OCI-LY3 (cell line): Measurements from ENCODE around the gene TLR9.

Source experiments
- H2AFZ ChIP-seq: fragments of 200-600, 300-600 bp; shearing (Covaris generic); 2 replicates; pipeline ENCODE4 v1.6.0; 2014; ENCODE audit warnings: antibody characterized with exemption, low read depth, low read length
- H3K27ac ChIP-seq: fragments of 200-600, 300-600 bp; sonication (generic); 2 replicates; pipeline ENCODE4 v1.5.1; 2014; ENCODE audit warnings: mild to moderate bottlenecking, low read length, moderate library complexity, mixed read lengths
- H3K27me3 ChIP-seq: fragments of 200-600, 300-600 bp; sonication (generic); 2 replicates; pipeline ENCODE4 v1.6.1; 2014; ENCODE audit warnings: low read depth, low read length, mixed read lengths
- H3K36me3 ChIP-seq: fragments of 200-600, 300-600 bp; sonication (generic); replicated peaks from 2 replicates; pipeline ENCODE3; 2014; ENCODE audit warnings: low read depth, low read length, mixed read lengths
- H3K4me1 ChIP-seq: fragments of 300-600, 200-600 bp; sonication (generic); 2 replicates; pipeline ENCODE4 v1.6.1; 2014; ENCODE audit warnings: low read length, mixed read lengths
- H3K4me2 ChIP-seq: fragments of 200-600, 300-600 bp; sonication (generic); 2 replicates; pipeline ENCODE4 v1.6.1; 2014; ENCODE audit warnings: low read length, mixed read lengths
- H3K4me3 ChIP-seq: fragments of 300-600, 200-600 bp; sonication (generic); 2 replicates; pipeline ENCODE4 v1.5.1; 2014; ENCODE audit warnings: antibody characterized with exemption, mild to moderate bottlenecking, low read length, moderate library complexity
- H3K79me2 ChIP-seq: fragments of 300-600, 200-600 bp; shearing (Covaris generic); 2 replicates; pipeline ENCODE4 v1.6.1; 2014; ENCODE audit warnings: mild to moderate bottlenecking, low read length, mixed read lengths
- H3K9ac ChIP-seq: fragments of 300-600, 200-600 bp; shearing (Covaris generic); 2 replicates; pipeline ENCODE4 v1.6.0; 2014; ENCODE audit warnings: mild to moderate bottlenecking, low read length, moderate library complexity
- H3K9me3 ChIP-seq: fragments of 200-600, 300-600 bp; shearing (Covaris generic); 2 replicates; pipeline ENCODE4 v1.6.1; 2014; ENCODE audit warnings: low read length, mixed read lengths; ENCODE audit not compliant: insufficient read depth
- H4K20me1 ChIP-seq: fragments of 200-600, 300-600 bp; sonication (generic); 2 replicates; pipeline ENCODE4 v1.6.1; 2016; ENCODE audit warnings: low read length, mixed read lengths; ENCODE audit not compliant: insufficient read depth
- EZH2phosphoT487 ChIP-seq: fragments of 200-600 bp; shearing (Covaris generic); IDR thresholded peaks from 2 replicates; pipeline ENCODE4 v1.6.1; 2018; ENCODE audit warnings: antibody characterized with exemption, mixed run types, low read depth
- TF ChIP-seq, protein P1 (sequence below): fragments of 200-600, 300-600 bp; sonication (generic); IDR thresholded peaks from 2 replicates; pipeline ENCODE4 v1.5.1; 2014; ENCODE audit warnings: antibody characterized with exemption, low read length, low read depth

The TLR9 gene

DNA sequence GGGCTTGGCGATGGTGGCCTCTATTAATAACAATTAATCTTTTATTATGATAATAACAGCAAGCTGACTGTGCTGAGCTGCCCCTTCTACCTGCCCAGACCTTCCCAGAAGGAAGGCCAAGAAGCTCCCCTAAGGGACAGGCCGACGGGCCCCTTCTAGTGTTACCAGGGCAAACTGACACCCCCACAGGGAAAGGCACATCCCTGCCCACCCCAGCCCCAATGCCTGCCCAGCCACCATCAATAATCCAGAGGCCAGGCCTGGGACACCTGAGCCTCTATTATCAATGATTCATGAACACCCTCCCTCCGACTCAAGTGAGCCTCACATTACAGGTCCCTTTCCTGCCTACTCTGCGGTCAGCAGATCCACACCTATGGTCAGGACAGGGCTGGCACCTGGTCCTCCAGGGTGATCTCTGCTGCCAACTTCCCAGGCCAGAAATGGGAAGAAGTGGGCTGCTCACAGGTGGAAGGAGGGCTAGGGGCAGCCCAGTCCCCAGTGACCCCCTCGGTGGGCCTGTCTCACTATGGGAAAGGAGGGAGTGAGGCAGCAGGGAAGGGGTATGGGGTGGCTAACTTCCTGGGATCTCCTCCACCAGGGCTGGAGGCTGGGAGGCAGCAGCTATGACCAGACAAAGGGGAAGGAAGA, 11.7 kb upstream of the TLR9 start:
- no peak overlapping the region for H3K9ac ChIP-seq
- peaks cover 7% of the 10 kb centered on the region for H3K36me3 ChIP-seq
- no peak overlapping the region for H2AFZ ChIP-seq
- peaks cover 24% of the 10 kb centered on the region for H3K79me2 ChIP-seq
- H3K4me2 ChIP-seq, result no peak overlapping the region
- H3K27ac ChIP-seq, result no peak overlapping the region
- H3K9me3 ChIP-seq, result no peaks in the 10 kb centered on the region
- no peak overlapping the region for H3K4me3 ChIP-seq
- no peaks in the 10 kb centered on the region for H3K27me3 ChIP-seq
- TF ChIP-seq, protein P1, sequence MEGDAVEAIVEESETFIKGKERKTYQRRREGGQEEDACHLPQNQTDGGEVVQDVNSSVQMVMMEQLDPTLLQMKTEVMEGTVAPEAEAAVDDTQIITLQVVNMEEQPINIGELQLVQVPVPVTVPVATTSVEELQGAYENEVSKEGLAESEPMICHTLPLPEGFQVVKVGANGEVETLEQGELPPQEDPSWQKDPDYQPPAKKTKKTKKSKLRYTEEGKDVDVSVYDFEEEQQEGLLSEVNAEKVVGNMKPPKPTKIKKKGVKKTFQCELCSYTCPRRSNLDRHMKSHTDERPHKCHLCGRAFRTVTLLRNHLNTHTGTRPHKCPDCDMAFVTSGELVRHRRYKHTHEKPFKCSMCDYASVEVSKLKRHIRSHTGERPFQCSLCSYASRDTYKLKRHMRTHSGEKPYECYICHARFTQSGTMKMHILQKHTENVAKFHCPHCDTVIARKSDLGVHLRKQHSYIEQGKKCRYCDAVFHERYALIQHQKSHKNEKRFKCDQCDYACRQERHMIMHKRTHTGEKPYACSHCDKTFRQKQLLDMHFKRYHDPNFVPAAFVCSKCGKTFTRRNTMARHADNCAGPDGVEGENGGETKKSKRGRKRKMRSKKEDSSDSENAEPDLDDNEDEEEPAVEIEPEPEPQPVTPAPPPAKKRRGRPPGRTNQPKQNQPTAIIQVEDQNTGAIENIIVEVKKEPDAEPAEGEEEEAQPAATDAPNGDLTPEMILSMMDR, result no peak
- TF ChIP-seq EZH2phosphoT487, result no peak
- peaks cover 25% of the 10 kb centered on the region for H3K4me1 ChIP-seq
- H4K20me1 ChIP-seq, result no peaks in the 10 kb centered on the region

DNA sequence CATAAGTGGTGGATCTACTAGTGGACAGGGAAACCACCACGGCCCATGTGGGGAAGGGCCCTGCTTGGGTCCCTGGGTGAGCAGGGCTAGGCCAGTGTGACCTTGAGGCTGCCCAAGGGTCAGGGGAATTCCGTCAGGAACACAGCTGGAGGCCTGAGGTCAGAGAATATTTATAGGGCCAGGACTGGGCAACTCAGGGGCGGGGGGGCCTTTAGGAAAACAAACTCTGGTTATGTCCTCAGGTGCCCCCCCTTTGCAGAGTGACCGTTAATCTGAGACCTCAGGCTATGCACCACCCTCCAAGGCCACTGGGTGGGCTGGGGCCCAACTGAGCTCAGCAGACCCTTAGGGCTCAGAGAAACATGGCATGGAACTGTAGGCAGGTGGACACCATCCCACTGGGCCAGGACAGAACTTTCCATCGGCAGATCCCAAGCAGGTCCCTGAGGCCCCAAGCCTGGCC, 11.0 kb upstream of the TLR9 start:
- Histone ChIP-seq H2AFZ (no peak overlapping the region), H3K27me3 (no peaks in the 10 kb centered on the region), H3K4me1 (peaks cover 22% of the 10 kb centered on the region), H3K36me3 (peaks cover 7% of the 10 kb centered on the region), H3K9ac (no peak overlapping the region), H3K4me2 (no peak overlapping the region), H3K27ac (no peak overlapping the region), H3K79me2 (peaks cover 24% of the 10 kb centered on the region), H3K9me3 (no peaks in the 10 kb centered on the region), H4K20me1 (no peaks in the 10 kb centered on the region), H3K4me3 (no peak overlapping the region)
- no peak for TF ChIP-seq EZH2phosphoT487
- TF ChIP-seq, protein P1, result no peak

DNA sequence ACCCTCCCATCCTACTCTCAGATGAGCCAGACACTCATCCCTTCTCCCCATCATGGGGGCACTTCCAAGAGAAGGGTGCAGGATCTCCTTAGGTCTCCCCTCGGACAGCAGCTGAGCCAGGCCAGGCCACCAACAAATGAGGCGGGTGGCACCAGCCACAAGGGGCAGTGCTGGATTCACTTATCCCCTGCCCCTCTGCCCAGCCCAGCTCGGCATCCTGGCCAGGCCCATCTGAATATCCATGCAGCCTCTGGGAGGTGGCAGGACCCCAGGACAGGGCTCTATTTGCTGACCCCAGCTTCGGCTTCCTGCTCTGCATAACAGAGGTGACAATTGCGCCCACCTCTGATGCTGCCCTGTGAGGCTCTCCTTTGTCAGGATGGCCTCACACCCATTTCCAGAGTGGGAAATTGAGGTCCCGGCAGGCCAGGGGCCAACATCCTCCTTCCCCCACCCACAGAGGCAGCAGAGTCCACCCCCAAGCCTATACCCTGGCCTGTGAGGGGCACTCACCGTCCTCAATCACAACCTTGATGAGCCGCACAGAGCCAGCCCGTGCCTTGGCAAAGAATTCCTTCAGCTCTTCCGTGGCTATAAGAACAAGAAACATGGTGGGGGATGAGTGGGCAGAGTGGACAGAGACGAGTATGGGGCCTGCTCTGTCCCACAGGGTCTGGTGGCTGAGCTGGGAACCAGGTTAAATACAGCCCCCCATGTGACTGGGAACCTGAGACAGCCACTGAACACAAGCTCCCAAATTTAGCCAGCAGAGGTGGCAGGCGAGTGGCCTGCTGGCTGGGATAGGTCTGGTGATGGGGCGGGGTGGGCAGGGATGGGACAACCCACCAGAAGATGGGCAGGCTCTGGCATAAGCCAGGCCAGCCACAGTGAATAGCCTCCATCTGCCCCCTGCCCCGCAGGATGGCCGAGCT, 9.3 kb upstream of the TLR9 start:
- Histone ChIP-seq H2AFZ (no peak overlapping the region), H3K27ac (no peak overlapping the region), H3K4me2 (no peak overlapping the region), H4K20me1 (no peaks in the 10 kb centered on the region), H3K4me3 (no peak overlapping the region), H3K9me3 (no peaks in the 10 kb centered on the region), H3K9ac (no peak overlapping the region), H3K36me3 (no peaks in the 10 kb centered on the region), H3K79me2 (peaks cover 14% of the 10 kb centered on the region), H3K4me1 (peaks cover 9% of the 10 kb centered on the region), H3K27me3 (no peaks in the 10 kb centered on the region)
- no peak for TF ChIP-seq EZH2phosphoT487
- TF ChIP-seq, protein P1, result peak; percentile 7; the same call in 1 of the 2 replicates

DNA sequence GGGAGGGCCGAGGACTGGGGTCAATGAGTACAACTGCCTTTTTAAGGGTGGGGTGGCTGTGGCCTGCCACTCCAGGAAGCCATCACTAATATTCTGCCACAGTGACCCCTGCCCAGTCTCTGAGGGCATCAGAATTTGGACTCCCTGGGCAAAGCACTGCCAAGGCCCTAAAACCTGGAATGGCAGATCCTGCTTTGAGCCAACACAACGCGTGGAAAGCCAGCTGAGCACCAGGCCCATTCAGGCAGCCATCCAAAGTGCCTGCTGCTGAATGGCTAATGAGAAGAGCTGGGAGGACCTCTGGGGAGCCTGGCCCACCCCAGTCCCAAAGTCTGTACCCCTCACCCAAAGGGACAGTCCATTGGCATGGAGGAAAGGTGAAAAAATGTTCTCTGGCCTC, 8.5 kb upstream of the TLR9 start:
- no peak for TF ChIP-seq EZH2phosphoT487
- TF ChIP-seq, protein P1, result no peak
- peaks cover 2% of the 10 kb centered on the region for H3K36me3 ChIP-seq
- H3K27ac ChIP-seq, result no peak overlapping the region
- no peak overlapping the region for H3K9ac ChIP-seq
- no peaks in the 10 kb centered on the region for H3K9me3 ChIP-seq
- H3K27me3 ChIP-seq, result no peaks in the 10 kb centered on the region
- H2AFZ ChIP-seq, result no peak overlapping the region
- H3K4me2 ChIP-seq, result no peak overlapping the region
- peaks cover 13% of the 10 kb centered on the region for H3K79me2 ChIP-seq
- H3K4me3 ChIP-seq, result no peak overlapping the region
- H3K4me1 ChIP-seq, result peaks cover 8% of the 10 kb centered on the region
- no peaks in the 10 kb centered on the region for H4K20me1 ChIP-seq
